SU-DHL-6 (cell line): ENCODE results near the gene CXCR6.

Experiments
- CTCF ChIP-seq: fragments of 200-600 bp; sonication (generic); IDR thresholded peaks from one replicate; pipeline ENCODE4 v1.5.1; 2017; ENCODE audit warnings: antibody characterized with exemption, mild to moderate bottlenecking, low read length, moderate library complexity; ENCODE audit not compliant: insufficient read depth, poor library complexity, severe bottlenecking
- EZH2phosphoT487 ChIP-seq: fragments of 200-600 bp; sonication (generic), shearing (Covaris generic); conservative IDR thresholded peaks from 2 replicates; pipeline ENCODE4 v1.6.1; 2018; ENCODE audit warnings: mild to moderate bottlenecking, antibody characterized with exemption, low read length, moderate library complexity, mixed read lengths

GRCh38 chr3:45929042-45929679 is 14.1 kb upstream of the CXCR6 start:
- TF ChIP-seq CTCF (peak; percentile 65), EZH2phosphoT487 (no peak)
